Endodermal cell (in vitro differentiated cells): Measurements from ENCODE around the gene ARL5A. TPM values are rescaled to one million over a fixed set of nuclear protein-coding genes. Genes with fewer than 3 reads are reported as not detected.
"Not testable (repeated sequence)": the region's sequence is repeated elsewhere in the genome, so short reads cannot be mapped to it uniquely, and the experiment has no call there.

Experiments
- DNase-seq: peaks from one replicate; pipeline ENCODE4 v3.0.0-alpha.2; 2017
- H3K27ac ChIP-seq: 2 replicates; pipeline ENCODE4 v1.5.1; 2013; ENCODE audit warnings: mild to moderate bottlenecking, low read depth, low read length, moderate library complexity
- H3K27me3 ChIP-seq: 2 replicates; pipeline ENCODE4 v1.6.1; 2013; ENCODE audit warnings: mild to moderate bottlenecking, low read length, moderate library complexity; ENCODE audit not compliant: insufficient read depth, control insufficient read depth, poor library complexity, severe bottlenecking
- H3K36me3 ChIP-seq: 2 replicates; pipeline ENCODE4 v1.7.0; 2013; ENCODE audit warnings: mild to moderate bottlenecking, low read length, moderate library complexity; ENCODE audit not compliant: control insufficient read depth, insufficient read depth
- H3K4me1 ChIP-seq: one replicate; pipeline ENCODE4 v1.7.0; 2013; ENCODE audit warnings: low read length; ENCODE audit not compliant: control insufficient read depth, insufficient read depth
- H3K4me3 ChIP-seq: 2 replicates; pipeline ENCODE4 v1.5.1; 2013; ENCODE audit warnings: mild to moderate bottlenecking, low read length, moderate library complexity
- H3K9ac ChIP-seq: 2 replicates; pipeline ENCODE4 v1.6.1; 2013; ENCODE audit warnings: mild to moderate bottlenecking, low read length, moderate library complexity; ENCODE audit not compliant: poor library complexity, severe bottlenecking; ENCODE audit errors: extremely low read depth
- H3K9me3 ChIP-seq: 2 replicates; pipeline ENCODE4 v1.6.1; 2013; ENCODE audit warnings: mild to moderate bottlenecking, low read length, moderate library complexity; ENCODE audit not compliant: control insufficient read depth
- H3K27ac Mint-ChIP-seq: 2 replicates; pipeline ENCODE4 v1.8.0; 2020; ENCODE audit warnings: mixed read lengths
- H3K27me3 Mint-ChIP-seq: 2 replicates; pipeline ENCODE4 v1.8.0; 2021; ENCODE audit warnings: mild to moderate bottlenecking, mixed read lengths; ENCODE audit not compliant: insufficient read depth
- H3K36me3 Mint-ChIP-seq: 2 replicates; pipeline ENCODE4 v1.8.0; 2020; ENCODE audit warnings: low read depth, mixed read lengths
- H3K4me1 Mint-ChIP-seq: 2 replicates; pipeline ENCODE4 v1.8.0; 2020; ENCODE audit warnings: mixed read lengths
- H3K4me3 Mint-ChIP-seq: 2 replicates; pipeline ENCODE4 v1.8.0; 2020; ENCODE audit warnings: mild to moderate bottlenecking, moderate library complexity, mixed read lengths
- H3K9me3 Mint-ChIP-seq: 2 replicates; pipeline ENCODE4 v1.8.0; 2020; ENCODE audit warnings: mild to moderate bottlenecking, mixed read lengths
- CTCF ChIP-seq: fragments of 200-600 bp; sonication (generic); conservative IDR thresholded peaks from 2 replicates; pipeline ENCODE4 v1.5.0; 2021; ENCODE audit warnings: antibody characterized with exemption, mild to moderate bottlenecking
- WGBS, 2 experiments: methylation state at CpG; one replicate each; pipeline versions ENCODE4 v1.1.5 to v1.1.7; 2013; ENCODE audit warnings: missing lambda C conversion rate in 2 of 2, mixed read lengths in 1 of 2; ENCODE audit not compliant: insufficient coverage in 1 of 2, insufficient read length in 1 of 2; 5-methylcytosine and 5-hydroxymethylcytosine counted together
- total RNA-seq, 2 donors: library from RNA; stranded (reverse); fragmentation: NEBNext Ultra II Directional in 1 of 2; extraction: Animal tissue kit (Norgen Biotek cat#: 25700) in 1 of 2; gene quantifications; 2 replicates in 1 of 2; 3 replicates in 1 of 2; pipeline ENCODE4 v1.2.1, GENCODE V29; 2021

The ARL5A gene
- total RNA-seq, 2 donors from 2014 or later, result 72.2 to 77.1 TPM

- peaks cover 9% of the 10 kb centered on the region for H3K4me1 Mint-ChIP-seq
- no peaks in the 10 kb centered on the region for H3K27me3 ChIP-seq
- no peak for DNase-seq
- H3K27ac Mint-ChIP-seq, result no peak overlapping the region
- H3K4me1 ChIP-seq, result no peaks in the 10 kb centered on the region
- no peak overlapping the region for H3K27ac ChIP-seq
- peaks cover 21% of the 10 kb centered on the region for H3K36me3 ChIP-seq
- H3K9me3 Mint-ChIP-seq, result peaks cover 2% of the 10 kb centered on the region
- TF ChIP-seq CTCF, result no peak
- 91 to 93% methylated on average over 2 to 4 of the region's 4 CpGs for WGBS, 2 experiments
- H3K36me3 Mint-ChIP-seq, result peaks cover 24% of the 10 kb centered on the region
- H3K9ac ChIP-seq, result no peak overlapping the region
- H3K4me3 ChIP-seq, result no peak overlapping the region
- H3K27me3 Mint-ChIP-seq, result no peaks in the 10 kb centered on the region
- H3K9me3 ChIP-seq, result no peaks in the 10 kb centered on the region
- H3K4me3 Mint-ChIP-seq, result no peak overlapping the region
These were observed 32.5 kb downstream of the ARL5A start for GRCh38 chr2:151795646-151796240.

- H3K4me3 ChIP-seq, H3K9me3 ChIP-seq, H3K4me1 ChIP-seq, H3K27ac Mint-ChIP-seq, H3K9ac ChIP-seq, H3K9me3 Mint-ChIP-seq, H3K27ac ChIP-seq, H3K4me3 Mint-ChIP-seq, H3K27me3 ChIP-seq, H3K27me3 Mint-ChIP-seq, DNase-seq, H3K36me3 ChIP-seq: not testable (repeated sequence)
- H3K4me1 Mint-ChIP-seq, result peaks cover 12% of the 10 kb centered on the region
- 89 to 94% methylated on average over 4 to 6 of the region's 6 CpGs for WGBS, 2 experiments
- H3K36me3 Mint-ChIP-seq, result peaks cover 31% of the 10 kb centered on the region
These were observed 33.8 kb downstream of the ARL5A start for GRCh38 chr2:151794422-151794821.

- Histone ChIP-seq H3K27me3 (no peaks in the 10 kb centered on the region), H3K4me1 (no peaks in the 10 kb centered on the region), H3K4me3 (no peak overlapping the region), H3K27ac (no peak overlapping the region), H3K36me3 (peaks cover 16% of the 10 kb centered on the region), H3K9ac (no peak overlapping the region), H3K9me3 (no peaks in the 10 kb centered on the region)
- Mint-ChIP-seq H3K4me1 (peaks cover 12% of the 10 kb centered on the region), H3K27ac (no peak overlapping the region), H3K36me3 (peaks cover 37% of the 10 kb centered on the region), H3K4me3 (no peak overlapping the region), H3K9me3 (peaks cover 2% of the 10 kb centered on the region), H3K27me3 (no peaks in the 10 kb centered on the region)
- TF ChIP-seq CTCF, result no peak
- DNase-seq, result no peak
- WGBS, 2 experiments, result 98% methylated on average over 3 of the region's 3 CpGs; no CpG with 5 or more reads in 1 of the 2 experiments
These were observed 35.1 kb downstream of the ARL5A start for GRCh38 chr2:151793123-151793522.

GRCh38 chr2:151792589-151792988 lies 35.6 kb downstream of the ARL5A start:
- Mint-ChIP-seq H3K9me3 (peaks cover 2% of the 10 kb centered on the region), H3K4me1 (peaks cover 9% of the 10 kb centered on the region), H3K36me3 (peaks cover 39% of the 10 kb centered on the region), H3K27ac (no peak overlapping the region), H3K27me3 (no peaks in the 10 kb centered on the region), H3K4me3 (no peak overlapping the region)
- no peaks in the 10 kb centered on the region for H3K9me3 ChIP-seq
- no peak for DNase-seq
- no peak overlapping the region for H3K27ac ChIP-seq
- TF ChIP-seq CTCF, result peak; percentile 62
- 96% methylated on average over 4 of the region's 4 CpGs for WGBS, 2 experiments
- H3K36me3 ChIP-seq, result peaks cover 19% of the 10 kb centered on the region
- no peaks in the 10 kb centered on the region for H3K27me3 ChIP-seq
- no peak overlapping the region for H3K9ac ChIP-seq
- H3K4me3 ChIP-seq, result no peak overlapping the region
- no peaks in the 10 kb centered on the region for H3K4me1 ChIP-seq
